IPS DF 4.7 (cell line): Measurements from ENCODE around the gene SEMA4D.

ENCODE experiments used
- DNase-seq: peaks from one replicate; pipeline ENCODE4 v3.0.0-alpha.2; 2013; ENCODE audit warnings: low spot score; ENCODE audit errors: extremely low read depth

Gene SEMA4D

DNA sequence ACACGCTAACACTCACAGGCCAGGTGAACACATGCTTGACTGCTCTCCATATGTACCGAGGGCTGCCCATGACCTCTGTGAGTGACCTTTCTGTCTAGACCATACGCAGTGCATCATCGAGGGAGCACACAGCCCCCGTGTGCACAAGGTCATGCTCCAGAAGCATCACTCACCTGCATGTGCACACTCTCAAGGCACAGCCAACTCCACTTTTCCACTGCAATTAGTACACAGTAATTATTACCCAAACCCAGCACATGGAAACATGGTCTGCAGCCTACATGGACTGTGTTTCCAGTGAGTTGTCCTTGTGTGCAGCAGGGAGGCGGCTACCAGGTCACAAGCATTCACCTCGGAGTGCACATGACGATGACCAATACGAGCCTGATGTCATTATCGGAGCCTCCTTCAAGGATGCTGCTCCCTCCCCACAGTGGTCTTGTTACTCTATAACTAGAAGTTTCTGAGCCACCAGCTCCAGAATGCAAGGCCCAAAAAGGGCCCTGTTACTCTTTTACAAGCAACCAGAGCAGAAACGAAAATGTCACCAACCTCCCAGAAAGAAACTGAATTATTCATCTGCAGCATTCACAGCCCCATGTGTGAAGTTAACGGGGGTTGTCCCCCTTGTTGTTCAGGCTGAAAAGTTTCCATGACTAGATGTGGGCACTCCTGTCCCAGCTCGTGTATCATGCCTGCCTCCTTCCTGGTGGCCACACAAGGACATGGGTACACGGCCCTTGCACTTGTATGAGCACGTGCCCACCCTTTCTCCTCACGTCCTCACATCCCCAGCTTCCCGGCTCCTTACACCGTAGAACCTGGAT lies 31.2 kb downstream of the SEMA4D start:
- DNase-seq, result no peak

DNA sequence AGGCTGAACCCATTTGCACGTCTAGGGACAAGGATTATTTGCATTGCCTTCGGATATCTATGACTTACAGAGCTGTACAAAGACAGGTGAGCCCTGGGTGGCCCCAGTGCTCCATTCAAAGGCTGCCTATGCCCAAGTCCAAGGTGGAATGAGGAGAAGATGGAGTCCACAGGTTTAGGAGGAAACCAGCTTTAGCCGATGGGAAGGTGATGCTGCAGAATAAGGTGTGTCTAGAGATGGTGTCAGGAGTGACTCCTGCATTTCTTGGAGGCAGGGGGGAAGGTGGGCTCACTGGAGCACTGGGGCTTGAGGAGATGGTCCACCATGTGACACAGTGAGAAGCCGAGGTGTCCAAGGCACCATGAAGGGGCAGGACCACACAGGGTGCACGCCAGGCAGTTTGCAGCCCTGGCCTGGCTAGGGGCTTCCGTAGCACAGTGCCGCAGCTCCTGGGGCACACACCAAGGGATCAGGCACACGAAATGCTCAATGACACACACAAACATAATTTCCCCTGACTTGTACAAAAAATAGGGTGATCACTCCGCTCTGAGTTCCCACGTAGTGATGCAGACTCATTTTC lies 32.1 kb downstream of the SEMA4D start:
- DNase-seq, result no peak

DNA sequence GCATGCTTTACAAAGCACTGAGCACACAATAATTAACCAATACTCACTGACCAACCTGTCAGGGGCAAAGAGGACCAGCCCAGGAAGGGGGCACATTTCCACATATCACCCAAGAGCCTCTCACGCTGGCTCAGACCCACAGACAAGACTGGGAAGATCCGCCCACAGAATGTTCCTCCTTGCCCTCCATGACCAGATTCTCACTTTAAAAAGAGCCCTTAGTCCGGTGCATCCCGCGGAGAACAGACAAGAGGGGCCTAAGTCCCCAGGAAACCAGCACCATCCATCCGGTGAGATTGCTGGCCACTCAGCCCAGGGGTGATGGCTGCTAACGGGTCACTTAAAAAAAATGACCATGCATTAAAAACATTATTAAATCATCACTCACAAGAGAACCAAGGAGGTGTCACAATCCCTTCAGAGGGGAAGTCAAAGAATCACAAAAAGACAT lies 32.9 kb downstream of the SEMA4D start:
- DNase-seq, result no peak

DNA sequence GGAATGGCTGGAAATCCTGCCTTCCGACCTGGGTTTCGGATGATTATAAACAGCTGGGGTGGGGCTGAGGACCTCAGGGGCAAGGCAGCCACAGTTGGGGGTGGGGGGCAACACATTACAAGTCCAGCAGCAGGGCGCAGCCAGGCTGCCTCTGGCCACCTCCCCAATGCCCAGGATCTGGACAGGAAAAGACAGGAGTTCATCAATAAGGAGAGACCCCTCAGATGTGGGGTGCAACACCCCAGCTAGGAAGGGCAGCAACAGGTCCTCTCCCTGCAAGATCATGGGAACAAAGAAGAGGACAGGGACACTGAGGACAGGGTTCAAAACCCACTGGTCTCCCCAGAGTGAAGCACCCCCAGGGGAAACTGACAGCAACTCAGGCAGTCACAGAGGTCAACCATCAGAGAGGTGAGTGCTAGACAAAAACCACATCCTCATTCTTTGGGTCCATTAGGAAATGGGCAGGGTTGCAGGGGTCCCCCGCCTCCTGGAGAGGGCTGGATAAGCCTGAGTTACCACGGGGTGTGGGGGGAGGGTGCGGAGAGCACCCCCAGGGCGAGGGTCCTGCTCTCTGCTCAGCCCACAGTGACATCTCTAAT lies 33.5 kb downstream of the SEMA4D start:
- DNase-seq, result no peak

DNA sequence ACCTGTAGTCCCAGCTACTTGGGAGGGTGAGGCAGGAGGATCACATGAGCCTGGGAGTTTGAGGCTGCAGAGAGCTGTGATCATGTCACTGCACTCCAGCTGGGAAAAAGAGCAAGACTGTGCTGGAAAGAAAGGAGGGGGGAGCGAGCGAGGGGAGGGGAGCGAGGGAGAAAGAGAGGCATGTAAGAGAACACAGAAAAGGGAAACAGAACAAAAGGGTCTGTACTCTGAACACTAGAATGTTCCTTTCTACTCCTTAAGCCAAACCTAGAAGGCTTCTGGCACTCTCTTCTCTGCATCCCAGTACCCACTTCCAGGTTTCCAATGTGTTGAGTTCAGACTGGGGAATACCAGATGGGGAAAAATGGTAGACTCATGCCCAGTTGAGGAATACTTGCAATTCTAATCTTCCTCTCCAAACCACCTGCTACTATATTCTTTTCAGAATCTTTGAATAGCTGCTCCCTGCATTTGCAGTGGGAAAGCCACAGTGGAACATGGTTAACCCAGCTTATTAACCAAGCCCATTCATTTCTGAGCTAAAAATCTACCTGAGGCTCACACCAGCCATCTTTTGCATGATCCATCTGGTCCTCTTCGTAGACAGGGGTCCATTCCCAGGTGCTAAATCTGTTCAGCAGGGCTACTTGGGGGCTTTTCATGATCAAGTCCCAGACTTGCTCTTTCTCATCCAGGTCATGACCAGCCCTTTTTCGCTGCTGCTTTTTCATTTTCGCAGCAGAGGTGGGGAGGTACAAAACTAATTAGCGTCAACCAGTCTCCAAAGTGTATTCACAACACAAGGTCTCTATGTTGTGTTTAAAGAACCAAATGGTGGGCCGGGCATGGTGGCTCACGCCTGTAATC lies 34.9 kb downstream of the SEMA4D start:
- DNase-seq, result no peak

DNA sequence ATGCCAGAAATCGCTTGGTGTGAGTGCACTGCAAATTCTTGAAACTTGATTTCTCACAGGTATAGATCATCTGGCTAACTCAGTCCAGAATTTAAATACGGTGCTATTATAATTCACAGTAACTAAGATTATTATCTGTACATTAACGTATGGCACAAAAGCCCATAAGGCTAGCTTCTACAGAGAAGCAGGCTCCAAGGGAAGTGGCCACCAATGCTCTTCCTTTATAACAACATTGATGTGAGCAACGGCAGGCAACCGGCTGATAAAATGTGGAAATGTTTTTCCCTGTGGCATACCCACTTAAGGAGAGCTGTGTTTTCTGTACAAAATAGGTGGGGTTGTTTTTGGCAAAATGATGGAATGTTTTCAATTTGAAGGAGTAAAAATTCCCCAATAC lies 35.7 kb downstream of the SEMA4D start:
- no peak for DNase-seq

DNA sequence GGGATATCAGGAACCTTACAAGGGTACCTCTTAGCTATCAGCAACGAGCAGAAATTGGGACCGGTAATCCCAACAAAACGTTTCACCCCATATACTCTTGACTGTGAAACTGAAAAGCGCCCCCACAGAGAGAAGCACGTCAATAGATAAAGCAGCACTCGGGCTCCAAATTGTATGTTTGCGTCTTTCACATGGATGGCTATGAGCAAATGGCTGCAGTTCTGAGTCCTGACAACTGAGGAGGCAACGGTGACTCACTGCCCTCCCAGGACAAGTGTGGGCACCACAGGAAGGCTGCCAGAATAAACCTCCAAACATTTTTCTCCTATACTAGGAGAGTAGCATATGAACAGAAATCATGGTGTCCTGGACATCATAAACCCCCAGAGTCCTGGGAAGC lies 36.6 kb downstream of the SEMA4D start:
- DNase-seq, result no peak

DNA sequence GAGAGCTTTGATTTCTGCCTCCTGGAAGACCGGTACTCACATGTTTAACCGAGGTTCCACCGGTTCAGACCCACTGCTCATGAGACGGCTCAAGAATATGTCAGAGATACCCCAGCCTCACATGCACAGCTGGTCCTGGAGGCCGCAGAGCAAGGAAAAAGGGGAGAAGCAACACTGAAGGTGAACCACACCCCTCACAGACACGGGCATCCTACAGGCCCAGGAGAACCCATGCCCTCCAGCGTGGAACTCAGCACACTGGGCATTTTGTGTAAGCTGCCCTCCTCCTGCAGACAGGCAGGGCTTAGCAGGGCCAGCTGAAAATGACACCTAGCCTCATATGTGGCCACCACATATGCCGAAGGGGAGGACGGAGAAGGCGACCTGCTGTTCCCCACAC lies 37.4 kb downstream of the SEMA4D start:
- DNase-seq, result no peak

DNA sequence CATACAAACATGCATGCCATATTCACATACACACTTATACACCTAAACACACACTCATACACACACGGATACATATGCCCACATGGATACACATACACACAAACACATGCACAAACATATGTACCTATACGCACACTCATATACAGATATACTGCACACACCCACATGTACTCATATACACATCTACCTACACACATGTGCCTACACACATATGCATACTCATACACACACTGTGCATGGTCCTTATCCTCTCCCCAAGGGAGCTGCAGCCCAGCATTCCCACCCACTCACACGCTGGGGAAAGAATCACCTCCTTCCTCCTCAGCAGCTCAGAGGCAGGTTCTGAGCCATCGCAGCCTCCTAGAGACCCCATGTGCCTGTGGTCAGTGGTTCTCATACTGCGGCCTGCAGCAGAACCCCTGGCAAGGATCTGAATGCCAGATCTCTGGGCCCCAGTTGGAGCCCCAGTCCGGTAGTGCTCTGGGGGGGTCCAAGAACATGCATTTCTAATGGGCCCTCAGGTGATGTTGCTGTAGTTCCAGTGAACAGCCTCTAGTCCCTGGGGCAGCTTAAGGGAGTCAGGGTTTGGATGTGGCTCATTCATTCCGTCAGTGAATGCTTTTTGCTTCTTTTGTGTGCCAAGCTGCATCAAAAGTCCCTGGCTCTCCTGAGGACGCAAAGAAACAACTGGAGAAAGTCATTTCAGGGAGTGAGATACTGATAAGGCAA lies 39.0 kb downstream of the SEMA4D start:
- DNase-seq, result no peak

DNA sequence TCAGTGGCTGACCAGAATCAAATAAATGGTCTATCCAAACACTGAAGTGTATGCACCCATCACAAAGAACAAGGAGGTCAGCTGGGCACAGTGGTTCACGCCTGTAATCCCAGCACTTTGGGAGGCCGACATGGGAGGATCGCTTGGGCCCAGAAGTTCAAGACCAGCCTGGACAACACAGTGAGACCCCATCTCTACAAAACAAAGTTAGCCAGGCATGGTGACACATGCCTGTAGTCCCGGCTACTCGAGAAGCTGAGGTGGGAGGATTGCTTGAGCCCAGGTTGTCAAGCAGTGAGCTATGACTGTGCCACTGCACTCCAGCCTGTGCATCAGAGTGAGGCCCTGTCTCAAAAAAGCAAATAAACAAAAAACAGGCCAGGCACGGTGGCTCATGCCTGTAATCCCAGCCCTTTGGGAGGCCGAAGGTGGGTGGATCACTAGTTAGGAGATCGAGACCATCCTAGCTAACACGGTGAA lies 40.5 kb downstream of the SEMA4D start:
- no peak for DNase-seq

DNA sequence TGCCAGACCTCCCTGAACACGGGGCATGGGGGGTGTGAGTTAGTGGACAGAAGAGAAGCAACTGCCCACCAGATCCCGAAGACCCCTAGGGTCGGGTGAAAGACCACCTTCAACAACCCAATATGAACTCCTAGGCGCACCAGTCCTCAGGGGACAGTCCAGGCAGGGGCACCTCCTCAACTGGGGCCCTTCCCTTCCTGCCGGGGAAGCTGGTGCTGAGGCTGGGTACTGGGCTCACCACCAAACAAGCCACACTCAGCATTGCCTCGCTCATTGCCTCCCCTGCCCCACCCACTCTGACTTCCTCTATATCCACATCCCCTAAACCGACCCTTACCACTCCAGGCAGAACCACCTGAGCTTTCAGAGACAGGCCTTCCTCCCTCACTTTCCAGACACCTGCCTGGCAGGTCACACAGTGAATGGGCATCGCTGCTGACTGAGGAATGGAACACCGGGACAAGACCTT lies 42.5 kb downstream of the SEMA4D start:
- DNase-seq, result no peak

DNA sequence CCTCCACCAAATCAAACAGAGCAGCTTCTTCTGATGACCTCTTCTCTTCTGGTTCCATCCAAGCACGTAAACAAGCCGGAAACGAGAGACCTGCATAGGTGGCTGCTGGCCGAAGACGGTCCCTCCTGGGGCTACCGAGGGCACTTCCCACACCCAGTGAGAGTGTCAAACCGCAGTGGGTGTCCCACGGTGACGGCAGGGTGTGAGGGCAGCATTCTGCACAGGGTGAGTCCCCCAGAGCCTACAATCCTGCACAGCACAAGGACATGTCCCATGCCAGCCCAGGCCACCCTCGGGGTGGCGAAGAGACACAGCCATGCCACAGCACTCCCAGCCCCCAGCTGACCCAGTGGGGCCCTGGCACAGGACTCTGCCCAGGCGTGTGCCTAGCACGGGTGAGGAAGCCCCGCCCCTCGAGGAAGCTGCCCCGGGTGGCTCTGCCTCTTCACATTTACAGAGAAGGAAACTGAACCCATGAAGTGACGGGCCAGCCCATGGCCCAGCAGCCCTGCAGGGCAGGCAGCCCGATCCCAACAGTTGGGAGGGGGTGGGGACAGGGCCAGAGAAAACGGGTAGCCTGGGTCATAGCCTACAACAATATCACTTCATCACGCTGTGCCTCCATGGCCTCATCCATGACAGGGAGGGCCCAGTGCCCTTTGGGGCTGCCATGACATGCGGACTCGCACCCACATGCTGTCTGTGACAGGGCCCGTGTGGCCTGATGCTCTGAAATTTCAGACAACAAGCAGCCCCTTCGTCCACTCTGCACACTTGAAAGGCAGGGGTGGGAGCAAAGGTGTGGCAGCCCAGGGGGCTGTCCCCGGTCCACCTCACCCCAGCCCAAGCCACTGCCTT lies 43.2 kb downstream of the SEMA4D start:
- no peak for DNase-seq

DNA sequence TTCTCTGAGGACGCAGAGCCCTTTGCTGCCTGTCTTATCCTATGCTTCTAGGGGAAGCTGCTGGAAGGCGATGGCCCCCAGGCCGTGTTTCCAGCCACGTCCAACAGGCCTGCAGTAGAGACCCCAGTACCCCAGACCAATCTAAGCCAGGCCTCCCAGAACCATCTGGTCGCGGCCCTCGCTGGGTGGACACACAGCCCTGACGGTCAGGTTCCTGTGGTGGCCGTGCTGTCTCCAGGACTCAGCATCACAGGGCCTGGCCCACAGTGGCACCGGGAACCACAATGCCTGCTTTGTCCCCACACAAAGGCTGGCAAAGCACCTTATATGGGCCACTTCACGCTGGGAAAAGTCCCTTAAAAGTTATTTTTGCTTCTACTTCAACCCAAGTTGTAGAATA lies 44.5 kb downstream of the SEMA4D start:
- no peak for DNase-seq

DNA sequence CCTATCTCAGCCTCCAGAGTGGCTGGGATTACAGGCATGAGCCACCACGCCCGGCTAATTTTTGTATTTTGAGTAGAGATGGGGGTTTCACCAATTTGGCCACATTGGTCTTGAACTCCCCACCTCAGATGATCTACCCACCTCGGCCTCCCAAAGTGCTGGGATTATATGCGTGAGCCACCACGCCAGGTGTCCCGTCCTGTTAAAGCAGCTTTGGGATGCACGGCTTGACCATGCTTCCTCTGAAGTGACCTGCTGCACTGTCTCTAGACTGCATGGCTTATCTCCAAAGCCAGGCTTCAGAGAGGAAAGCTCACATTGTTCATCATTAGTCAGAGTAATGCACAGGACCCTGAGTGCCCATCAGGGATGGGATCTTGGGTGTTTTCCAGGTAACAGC lies 45.4 kb downstream of the SEMA4D start:
- no peak for DNase-seq

DNA sequence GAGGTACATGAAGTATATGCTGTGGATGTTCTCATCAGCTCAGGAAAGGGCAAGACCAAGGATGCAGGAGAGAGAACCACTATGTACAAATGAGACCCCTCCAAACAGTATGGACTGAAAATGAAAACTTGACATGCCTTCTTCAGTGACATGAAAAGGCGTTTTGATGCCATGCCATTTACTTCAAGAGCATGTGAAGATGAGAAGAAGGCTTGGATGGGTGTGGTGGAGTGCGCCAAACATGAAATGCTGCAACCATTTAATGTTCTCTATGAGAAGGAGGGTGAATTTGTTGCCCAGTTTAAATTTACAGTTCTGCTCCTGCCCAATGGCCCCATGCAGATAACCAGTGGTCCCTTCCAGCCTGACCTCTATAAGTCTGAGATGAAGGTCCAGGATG lies 47.7 kb downstream of the SEMA4D start:
- DNase-seq, result no peak

DNA sequence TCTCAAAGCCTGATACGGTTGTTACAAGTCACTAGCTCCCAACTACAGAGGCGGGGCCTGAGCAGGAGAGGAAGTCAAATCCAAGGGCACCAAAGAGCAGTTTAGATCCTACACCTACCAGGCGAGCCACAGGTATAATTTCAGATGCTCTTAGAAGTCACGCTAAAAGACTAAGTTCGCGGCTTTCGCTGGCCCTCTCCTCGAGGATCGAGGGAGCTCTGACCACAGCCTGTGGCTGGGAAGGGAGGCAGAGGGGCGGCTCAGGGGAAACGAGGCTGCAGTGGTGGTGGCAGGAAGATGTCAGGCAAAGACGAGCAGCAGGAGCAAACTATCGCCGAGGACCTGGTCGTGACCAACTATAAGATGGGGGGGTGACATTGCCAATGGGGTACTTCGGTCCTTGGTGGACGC lies 48.6 kb downstream of the SEMA4D start:
- no peak for DNase-seq

DNA sequence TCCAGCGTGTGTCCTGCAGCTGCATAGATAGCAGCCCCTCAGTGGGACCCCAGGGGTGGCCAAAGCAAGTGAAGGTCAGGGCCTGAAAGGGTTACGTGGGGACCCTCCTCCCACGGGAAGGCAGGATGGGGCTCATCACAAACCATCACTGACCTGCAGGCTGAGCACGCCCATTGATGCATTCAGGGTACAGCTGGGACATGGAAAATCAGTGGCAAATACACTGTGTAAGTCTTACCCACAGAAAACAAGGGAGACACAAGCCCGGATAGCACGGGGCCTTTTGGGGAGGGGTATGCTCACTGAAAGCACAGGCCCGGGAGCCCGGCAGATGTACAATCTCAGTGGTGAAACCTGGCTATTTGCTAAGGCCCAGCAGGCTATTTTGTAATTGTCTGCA lies 49.1 kb downstream of the SEMA4D start:
- no peak for DNase-seq

DNA sequence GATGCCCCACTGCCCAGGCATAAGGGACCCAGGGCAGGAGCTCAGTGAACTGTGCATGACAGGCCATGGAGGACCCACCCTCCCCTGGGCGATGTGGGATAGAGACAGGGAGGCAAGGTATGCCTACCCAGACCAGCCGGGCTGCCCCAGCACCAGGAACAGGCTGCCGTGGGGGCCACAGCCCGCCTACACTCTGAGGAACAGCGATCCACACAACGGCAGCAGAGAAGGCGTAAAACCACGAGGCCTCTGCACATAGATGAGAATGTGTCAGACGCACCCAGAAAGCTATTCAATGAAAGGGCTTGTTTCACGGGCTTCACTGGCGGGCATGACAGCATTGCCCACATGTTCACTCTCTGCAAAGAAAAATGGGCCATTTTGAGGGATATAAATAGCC lies 49.5 kb downstream of the SEMA4D start:
- no peak for DNase-seq

DNA sequence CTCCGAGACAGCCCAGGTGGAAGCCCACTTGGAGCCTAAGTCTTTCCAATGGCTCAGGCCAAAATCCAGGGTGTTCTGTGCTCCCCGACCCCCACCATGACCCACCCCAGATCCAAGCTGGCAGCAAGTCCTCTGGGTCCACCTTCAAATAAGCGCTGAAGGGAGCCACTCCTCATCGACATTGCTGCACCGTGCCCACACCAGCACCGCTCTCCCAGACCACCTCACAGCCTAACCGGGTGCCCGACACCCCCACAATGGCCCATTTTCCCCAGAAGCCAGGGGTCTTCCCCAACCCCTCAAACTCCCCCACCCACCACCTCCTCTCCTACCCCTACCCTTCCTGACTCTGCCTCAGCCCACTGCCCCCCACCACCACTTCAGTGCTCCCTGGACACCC lies 50.5 kb downstream of the SEMA4D start:
- DNase-seq, result no peak

DNA sequence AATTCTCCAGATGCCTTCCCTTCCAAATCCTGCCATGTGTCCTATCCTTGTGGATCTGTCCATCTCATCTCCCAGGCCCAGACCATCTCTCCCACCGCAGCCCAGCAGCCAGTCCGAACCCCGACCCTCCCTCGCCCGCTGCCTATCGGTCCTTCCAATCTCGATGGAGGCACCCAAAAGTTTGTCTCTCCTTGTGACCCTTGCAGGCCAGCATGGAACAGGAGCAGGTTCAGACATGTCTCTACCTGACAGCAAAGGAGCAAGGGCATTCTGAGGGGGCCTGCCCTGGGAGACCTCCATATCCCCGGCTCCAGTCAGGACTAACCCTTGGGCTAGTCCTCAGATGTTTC lies 51.0 kb downstream of the SEMA4D start:
- no peak for DNase-seq
